Esophagus squamous epithelium (tissue), 5 donors: ENCODE data around the gene FERMT3. TPM values are rescaled to one million over a fixed set of nuclear protein-coding genes. Genes with fewer than 3 reads are reported as not detected.

Experiments used
- DNase-seq: peaks from one replicate; lab custom pipeline; 2025; lab: John Stamatoyannopoulos, UW
- H3K27ac ChIP-seq, 4 donors: fragments of 200-600 bp; sonication (generic); one replicate each; pipeline ENCODE4 v1.5.1; 2016 to 2019; ENCODE audit warnings: mild to moderate bottlenecking in 1 of 4
- H3K27me3 ChIP-seq, 4 donors: fragments of 200-600 bp; sonication (generic); 1 replicate in 3 of 4; 2 replicates in 1 of 4; pipeline versions ENCODE4 v1.5.1 to v1.6.0; 2017 to 2021; ENCODE audit warnings: antibody characterized with exemption in 1 of 4
- H3K36me3 ChIP-seq, 3 donors: fragments of 200-600 bp; sonication (generic); one replicate each; pipeline ENCODE4 v1.5.1; 2016 to 2019
- H3K4me1 ChIP-seq, 3 donors: fragments of 200-600 bp; sonication (generic); one replicate each; pipeline ENCODE4 v1.5.1; 2017 to 2019
- H3K4me3 ChIP-seq, 4 donors: fragments of 200-600 bp; sonication (generic); 1 replicate in 3 of 4; 2 replicates in 1 of 4; pipeline ENCODE4 v1.5.1; 2016 to 2019; ENCODE audit warnings: mild to moderate bottlenecking in 2 of 4, moderate library complexity in 1 of 4
- H3K9me3 ChIP-seq, 3 donors: fragments of 200-600 bp; sonication (generic); one replicate each; pipeline ENCODE4 v1.5.1; 2016 to 2019
- POLR2A ChIP-seq, 4 donors: fragments of 450-650 bp; IDR thresholded peaks; one replicate each; pipeline ENCODE4 v1.6.1; 2017; ENCODE audit warnings: antibody characterized with exemption in 4 of 4, mild to moderate bottlenecking in 4 of 4, moderate library complexity in 3 of 4
- WGBS, 2 donors: methylation state at CpG; one replicate each; pipeline ENCODE4 v1.1.5; 2018; 5-methylcytosine and 5-hydroxymethylcytosine counted together
- intact Hi-C: fragments of 100-400 bp; cut with DNase I; formaldehyde crosslinking; loops from one replicate; pipeline ENCODE4 v1.15.0; 2022
- total RNA-seq, 4 donors: library from RNA; depleted of rRNA; stranded (reverse); fragments of >200 nt; gene quantifications; one replicate each; pipeline ENCODE4 v1.1.0, GENCODE V29; 2016
- TF ChIP-seq, protein P1 (sequence below), 6 experiments: fragments of 450-650 bp in 4 of 6; fragments of 200-600 bp in 2 of 6; sonication (generic) in 2 of 6; IDR thresholded peaks; one replicate each; pipeline ENCODE4 v1.5.1; 2016 to 2019; ENCODE audit warnings: antibody characterized with exemption in 6 of 6, mild to moderate bottlenecking in 4 of 6, moderate library complexity in 4 of 6
- donor health status: DM: yes; HTN: yes; CAD: no.

Gene FERMT3
- total RNA-seq, 4 donors from 2014 or later, result 3.8 to 16.9 (median 10.6) TPM

DNA sequence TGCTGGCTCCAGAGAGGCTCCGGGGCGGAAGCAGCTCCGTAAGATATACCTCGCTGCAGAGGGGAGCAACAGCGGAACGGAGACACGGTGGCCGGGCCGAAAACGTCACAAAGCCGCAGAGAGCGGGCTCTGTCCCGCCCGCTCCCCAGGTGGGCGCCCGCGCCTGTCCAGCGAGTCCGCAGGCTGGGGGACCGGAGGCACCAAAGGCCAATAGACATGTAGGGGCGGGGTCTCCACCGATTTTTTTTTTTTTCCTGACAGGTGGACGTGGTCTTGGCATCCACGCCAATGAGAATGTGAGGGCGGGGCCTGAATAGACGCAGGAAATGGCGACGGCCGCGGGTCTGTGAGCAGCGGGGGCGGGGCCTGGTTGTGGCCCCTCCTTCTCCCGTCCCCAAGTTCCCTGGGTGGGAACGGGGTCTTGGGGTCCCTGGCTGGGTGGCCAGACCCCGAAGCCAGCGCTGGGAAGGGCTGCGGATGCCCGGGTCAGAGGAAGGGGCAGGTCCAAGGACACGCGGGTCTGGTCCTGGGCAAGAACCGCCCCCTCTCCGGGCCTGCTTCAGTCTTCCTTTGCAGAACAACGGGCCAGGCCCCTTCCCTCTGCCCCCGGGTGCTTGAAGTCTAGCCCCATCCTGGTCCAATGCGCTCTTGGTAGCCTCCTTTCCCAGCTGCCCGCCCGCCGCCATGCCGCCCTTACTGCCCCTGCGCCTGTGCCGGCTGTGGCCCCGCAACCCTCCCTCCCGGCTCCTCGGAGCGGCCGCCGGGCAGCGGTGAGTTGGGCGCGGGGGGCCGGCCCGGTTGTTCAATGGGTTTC is 23.9 kb downstream of the FERMT3 start, which contains the start of gene DNAJC4:
Gene DNAJC4 (plus strand): TSS at position 378 of the 814 bp plus-strand sequence. CDS start 307 bp downstream, at position 685.
- no peaks in the 10 kb centered on the region for H3K27me3 ChIP-seq
- H3K9me3 ChIP-seq, result no peaks in the 10 kb centered on the region
- TF ChIP-seq, protein P1, sequence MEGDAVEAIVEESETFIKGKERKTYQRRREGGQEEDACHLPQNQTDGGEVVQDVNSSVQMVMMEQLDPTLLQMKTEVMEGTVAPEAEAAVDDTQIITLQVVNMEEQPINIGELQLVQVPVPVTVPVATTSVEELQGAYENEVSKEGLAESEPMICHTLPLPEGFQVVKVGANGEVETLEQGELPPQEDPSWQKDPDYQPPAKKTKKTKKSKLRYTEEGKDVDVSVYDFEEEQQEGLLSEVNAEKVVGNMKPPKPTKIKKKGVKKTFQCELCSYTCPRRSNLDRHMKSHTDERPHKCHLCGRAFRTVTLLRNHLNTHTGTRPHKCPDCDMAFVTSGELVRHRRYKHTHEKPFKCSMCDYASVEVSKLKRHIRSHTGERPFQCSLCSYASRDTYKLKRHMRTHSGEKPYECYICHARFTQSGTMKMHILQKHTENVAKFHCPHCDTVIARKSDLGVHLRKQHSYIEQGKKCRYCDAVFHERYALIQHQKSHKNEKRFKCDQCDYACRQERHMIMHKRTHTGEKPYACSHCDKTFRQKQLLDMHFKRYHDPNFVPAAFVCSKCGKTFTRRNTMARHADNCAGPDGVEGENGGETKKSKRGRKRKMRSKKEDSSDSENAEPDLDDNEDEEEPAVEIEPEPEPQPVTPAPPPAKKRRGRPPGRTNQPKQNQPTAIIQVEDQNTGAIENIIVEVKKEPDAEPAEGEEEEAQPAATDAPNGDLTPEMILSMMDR (IDR thresholded peaks at IDR 0.05), result no peak
- TF ChIP-seq POLR2A (IDR thresholded peaks at IDR 0.05), result peak in 2 of 4 donors; percentile 24 to 57
- no peaks in the 10 kb centered on the region for H3K36me3 ChIP-seq
- H3K27ac ChIP-seq, result peak within 1 kb of the TSS; percentile 86 to 97 (median 94)
- intact Hi-C loops, result no loop called here
- peak within 1 kb of the TSS; percentile 55 to 88 (median 82) for H3K4me3 ChIP-seq
- H3K4me1 ChIP-seq, result peaks cover 33 to 90% (median 49%) of the 10 kb centered on the region in 3 donors
- WGBS, 2 donors, result 0 to 1% methylated on average over 20 to 21 of the region's 62 CpGs
- peak; percentile 76 for DNase-seq

GRCh38 chr11:64230985-64231365 is 24.5 kb downstream of the FERMT3 start:
- peaks cover 36 to 90% (median 53%) of the 10 kb centered on the region in 3 donors for H3K4me1 ChIP-seq
- TF ChIP-seq, protein P1 (IDR thresholded peaks at IDR 0.05), result no peak
- TF ChIP-seq POLR2A (IDR thresholded peaks at IDR 0.05), result no peak
- peaks cover 0 to 2% (median 0%) of the 10 kb centered on the region in 3 donors for H3K36me3 ChIP-seq
- no peaks in the 10 kb centered on the region for H3K9me3 ChIP-seq
- H3K27me3 ChIP-seq, result no peaks in the 10 kb centered on the region
- peak overlapping the region; percentile 86 to 97 (median 94) for H3K27ac ChIP-seq
- 6 to 8% methylated on average over 3 to 5 of the region's 8 CpGs for WGBS, 2 donors
- no peak for DNase-seq
- H3K4me3 ChIP-seq, result peak overlapping the region; percentile 55 to 88 (median 82)
- intact Hi-C loops, result no loop called here

- Histone ChIP-seq H3K4me1 (peaks cover 37 to 93% (median 54%) of the 10 kb centered on the region in 3 donors), H3K27ac (peak overlapping the region in 3 of 4 donors; percentile 12 to 94 (median 94)), H3K36me3 (peaks cover 0 to 8% (median 0%) of the 10 kb centered on the region in 3 donors), H3K4me3 (no peak overlapping the region), H3K27me3 (no peaks in the 10 kb centered on the region), H3K9me3 (no peaks in the 10 kb centered on the region)
- intact Hi-C loops, result no loop called here
- no peak for DNase-seq
- 27 to 76% methylated on average over 1 to 6 of the region's 7 CpGs for WGBS, 2 donors
- TF ChIP-seq, protein P1 (IDR thresholded peaks at IDR 0.05), result no peak
- TF ChIP-seq POLR2A (IDR thresholded peaks at IDR 0.05), result no peak
These were observed 25.0 kb downstream of the FERMT3 start for GRCh38 chr11:64231546-64231945.

DNA sequence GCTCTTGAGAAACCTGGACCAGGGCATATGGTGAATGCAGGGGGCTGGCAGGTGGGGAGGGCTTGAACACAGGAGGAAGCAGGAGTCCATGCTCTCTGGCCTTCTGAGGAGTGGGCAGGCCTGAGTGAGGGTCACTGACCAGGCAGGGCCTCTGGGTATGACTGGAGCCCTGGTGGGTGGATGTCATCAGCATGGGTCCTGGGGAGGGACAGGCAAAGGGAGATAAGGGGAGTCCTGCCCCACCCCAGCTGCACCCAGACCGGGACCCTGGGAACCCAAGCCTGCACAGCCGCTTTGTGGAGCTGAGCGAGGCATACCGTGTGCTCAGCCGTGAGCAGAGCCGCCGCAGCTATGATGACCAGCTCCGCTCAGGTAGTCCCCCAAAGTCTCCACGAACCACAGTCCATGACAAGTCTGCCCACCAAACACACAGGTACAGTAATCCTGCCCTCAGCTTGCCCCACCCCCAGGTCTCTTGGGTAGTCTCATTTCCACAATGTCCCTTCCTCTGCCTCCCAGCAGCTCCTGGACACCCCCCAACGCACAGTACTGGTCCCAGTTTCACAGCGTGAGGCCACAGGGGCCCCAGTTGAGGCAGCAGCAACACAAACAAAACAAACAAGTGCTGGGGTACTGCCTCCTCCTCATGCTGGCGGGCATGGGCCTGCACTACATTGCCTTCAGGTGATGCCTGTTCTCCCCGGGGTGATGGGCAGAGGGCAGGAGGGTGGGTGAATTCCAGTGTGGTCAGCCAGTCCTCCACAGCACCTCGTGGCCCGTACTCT is 25.9 kb downstream of the FERMT3 start:
- no peak for TF ChIP-seq POLR2A (IDR thresholded peaks at IDR 0.05)
- TF ChIP-seq, protein P1 (IDR thresholded peaks at IDR 0.05), result no peak
- DNase-seq, result no peak

More for the DNA sequence above, 25.9 kb downstream of the FERMT3 start:
- intact Hi-C loops, result no loop called here
- no peak overlapping the region for H3K4me3 ChIP-seq
- 75 to 82% methylated on average over 7 to 8 of the region's 15 CpGs for WGBS, 2 donors
- H3K27me3 ChIP-seq, result no peaks in the 10 kb centered on the region
- no peak overlapping the region for H3K27ac ChIP-seq
- H3K9me3 ChIP-seq, result no peaks in the 10 kb centered on the region
- peaks cover 0 to 15% (median 0%) of the 10 kb centered on the region in 3 donors for H3K36me3 ChIP-seq
- peaks cover 33 to 93% (median 51%) of the 10 kb centered on the region in 3 donors for H3K4me1 ChIP-seq
